Activated CD8-positive, alpha-beta memory T cell treated with anti-CD3 and anti-CD28 coated beads for 24 hours (primary cell): Measurements from ENCODE around the gene TSR1.

Source experiments
- DNase-seq: peaks from one replicate; pipeline ENCODE4 v3.0.0-alpha.2; 2020

The TSR1 gene

GRCh38 chr17:2368359-2368758, 32.1 kb upstream of the TSR1 start:
- DNase-seq = no peak

GRCh38 chr17:2366747-2367494, 30.7 kb upstream of the TSR1 start:
- no peak for DNase-seq

GRCh38 chr17:2365132-2365531, 28.9 kb upstream of the TSR1 start:
- no peak for DNase-seq

- DNase-seq = no peak
Measured at GRCh38 chr17:2364763-2365116, 28.5 kb upstream of the TSR1 start.

- DNase-seq = no peak
Measured at GRCh38 chr17:2363851-2364762, 27.9 kb upstream of the TSR1 start.

- DNase-seq = no peak
Measured at GRCh38 chr17:2363318-2363717, 27.1 kb upstream of the TSR1 start.

GRCh38 chr17:2362881-2363280, 26.6 kb upstream of the TSR1 start:
- no peak for DNase-seq

- DNase-seq = no peak
Measured at GRCh38 chr17:2362416-2362815, 26.2 kb upstream of the TSR1 start.

- no peak for DNase-seq
Measured at GRCh38 chr17:2362016-2362415, 25.8 kb upstream of the TSR1 start.

- DNase-seq = no peak
Measured at GRCh38 chr17:2361010-2361760, 24.9 kb upstream of the TSR1 start.

GRCh38 chr17:2357931-2358434, 21.7 kb upstream of the TSR1 start:
- DNase-seq = no peak

- DNase-seq = no peak
Measured at GRCh38 chr17:2357237-2357636, 21.0 kb upstream of the TSR1 start.

- no peak for DNase-seq
Measured at GRCh38 chr17:2354311-2354710, 18.1 kb upstream of the TSR1 start.

- DNase-seq = no peak
Measured at GRCh38 chr17:2351269-2351668, 15.0 kb upstream of the TSR1 start.

GRCh38 chr17:2347805-2348685, 11.8 kb upstream of the TSR1 start:
- DNase-seq = no peak

- DNase-seq = no peak
Measured at GRCh38 chr17:2346475-2346874, 10.2 kb upstream of the TSR1 start.

GRCh38 chr17:2344528-2344927, 8.3 kb upstream of the TSR1 start:
- no peak for DNase-seq

GRCh38 chr17:2343421-2343820, 7.2 kb upstream of the TSR1 start:
- peak; percentile 67 for DNase-seq

- no peak for DNase-seq
Measured at GRCh38 chr17:2338315-2338657, 2.0 kb upstream of the TSR1 start.

- DNase-seq = peak; percentile 80
Measured at GRCh38 chr17:2337544-2338314, 1.5 kb upstream of the TSR1 start.

- peak; percentile 85 for DNase-seq
Measured at GRCh38 chr17:2336852-2337543, 741 bp upstream of the TSR1 start, which contains the start of gene SGSM2. Gene SGSM2 (plus strand): TSS chr17:2337501. CDS start chr17:2337689, 188 bp downstream.
